Sigmoid colon (tissue), 4 donors: ENCODE data around the gene GPR15.

ENCODE experiments used
- CTCF ChIP-seq, 4 experiments: fragments of 450-650 bp in 3 of 4; fragments of 200-600 bp in 1 of 4; IDR thresholded peaks; one replicate each; pipeline ENCODE4 v1.5.1; 2016 to 2019; ENCODE audit warnings: antibody characterized with exemption in 4 of 4, mild to moderate bottlenecking in 3 of 4, moderate library complexity in 2 of 4
- POLR2AphosphoS5 ChIP-seq, 4 donors: sonication (generic); formaldehyde crosslinking; IDR thresholded peaks; one replicate each; pipeline ENCODE4 v1.6.1; 2017; ENCODE audit warnings: antibody characterized with exemption in 4 of 4

GRCh38 chr3:98519351-98519750 is 12.4 kb upstream of the GPR15 start:
- TF ChIP-seq CTCF (IDR thresholded peaks at IDR 0.05) (no peak), POLR2AphosphoS5 (IDR thresholded peaks at IDR 0.05) (no peak)
